NCI-H1436 (cell line): ENCODE measurements around the gene SLC25A1.
"Not testable (repeated sequence)": the region's sequence is repeated elsewhere in the genome, so short reads cannot be mapped to it uniquely, and the experiment has no call there.

Experiments used
- DNase-seq: peaks from one replicate; lab custom pipeline; 2025; lab: John Stamatoyannopoulos, UW

Gene SLC25A1

DNA sequence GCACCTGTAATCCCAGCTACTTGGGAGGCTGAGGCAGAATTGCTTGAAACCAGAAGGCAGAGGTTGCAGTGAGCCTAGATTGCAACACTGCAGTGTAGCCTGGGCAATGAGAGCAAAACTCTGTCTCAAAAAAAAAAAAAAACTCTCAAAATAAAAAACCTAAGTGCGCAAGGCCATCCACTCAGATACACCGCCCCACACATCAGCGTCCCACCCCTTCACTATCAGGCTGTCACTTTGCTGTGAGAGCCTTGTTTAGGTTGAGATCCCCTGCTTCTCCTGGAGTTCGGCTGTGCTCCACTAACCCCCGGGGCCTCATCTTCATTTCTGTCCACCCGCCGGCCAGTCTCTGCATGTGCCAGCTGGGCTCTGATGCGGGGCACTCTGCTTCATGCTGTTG is 12.1 kb downstream of the SLC25A1 start:
- DNase-seq: no peak

DNA sequence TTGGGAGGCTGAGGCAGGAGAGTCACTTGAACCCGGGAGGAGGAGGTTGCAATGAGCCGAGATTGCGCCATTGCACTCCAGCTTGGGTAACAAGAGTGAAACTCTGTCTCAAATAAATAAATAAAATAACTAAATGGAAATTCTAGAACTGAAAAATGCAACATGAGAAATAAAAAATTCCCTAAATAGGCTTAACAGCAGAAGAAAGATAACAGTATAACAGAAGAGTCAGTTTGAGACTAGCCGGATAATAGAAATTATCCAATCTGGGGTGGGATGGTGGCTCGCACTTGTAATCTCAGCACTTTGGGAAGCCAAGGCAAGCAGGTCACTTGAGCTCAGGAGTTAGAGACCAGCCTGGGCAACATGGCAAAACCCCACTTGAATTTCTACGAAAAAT is 14.1 kb downstream of the SLC25A1 start:
- no peak for DNase-seq

DNA sequence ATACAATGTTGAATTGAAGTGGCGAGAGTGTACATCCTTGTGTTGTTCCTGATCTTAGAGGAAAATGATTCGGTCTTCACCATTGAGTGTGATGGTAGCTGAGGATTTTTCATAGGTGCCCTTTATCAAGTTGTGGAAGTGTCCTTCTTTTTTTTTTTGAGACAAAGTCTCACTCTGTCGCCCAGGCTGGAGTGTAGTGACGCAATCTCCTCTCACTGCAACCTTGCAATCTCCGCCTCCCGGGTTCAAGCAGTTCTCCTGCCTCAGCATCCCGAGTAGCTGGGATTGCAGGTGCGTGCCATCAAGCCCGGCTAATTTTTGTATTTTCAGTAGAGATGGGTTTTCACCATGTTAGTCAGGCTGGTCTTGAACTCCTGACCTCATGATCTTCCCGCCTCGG is 19.9 kb downstream of the SLC25A1 start:
- not testable (repeated sequence) for DNase-seq

DNA sequence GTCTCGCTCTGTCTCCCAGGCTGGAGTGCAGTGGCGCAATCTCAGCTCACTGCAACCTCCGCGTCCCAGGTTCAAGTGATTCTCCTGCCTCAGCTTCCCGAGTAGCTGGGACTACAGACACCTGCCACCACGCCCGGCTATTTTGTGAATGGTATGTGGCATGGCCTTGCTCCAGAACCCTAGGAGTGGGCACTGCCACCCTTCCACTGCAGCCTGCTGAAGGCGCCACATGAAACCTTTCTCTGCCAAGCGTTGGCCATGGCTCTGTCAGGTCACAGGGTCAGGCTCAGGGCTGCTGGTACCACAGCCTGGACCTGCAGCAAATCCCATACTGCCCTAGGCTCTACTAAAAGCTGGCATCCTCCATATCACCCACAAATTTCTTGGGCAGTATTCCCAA is 22.4 kb downstream of the SLC25A1 start:
- DNase-seq: not testable (repeated sequence)

DNA sequence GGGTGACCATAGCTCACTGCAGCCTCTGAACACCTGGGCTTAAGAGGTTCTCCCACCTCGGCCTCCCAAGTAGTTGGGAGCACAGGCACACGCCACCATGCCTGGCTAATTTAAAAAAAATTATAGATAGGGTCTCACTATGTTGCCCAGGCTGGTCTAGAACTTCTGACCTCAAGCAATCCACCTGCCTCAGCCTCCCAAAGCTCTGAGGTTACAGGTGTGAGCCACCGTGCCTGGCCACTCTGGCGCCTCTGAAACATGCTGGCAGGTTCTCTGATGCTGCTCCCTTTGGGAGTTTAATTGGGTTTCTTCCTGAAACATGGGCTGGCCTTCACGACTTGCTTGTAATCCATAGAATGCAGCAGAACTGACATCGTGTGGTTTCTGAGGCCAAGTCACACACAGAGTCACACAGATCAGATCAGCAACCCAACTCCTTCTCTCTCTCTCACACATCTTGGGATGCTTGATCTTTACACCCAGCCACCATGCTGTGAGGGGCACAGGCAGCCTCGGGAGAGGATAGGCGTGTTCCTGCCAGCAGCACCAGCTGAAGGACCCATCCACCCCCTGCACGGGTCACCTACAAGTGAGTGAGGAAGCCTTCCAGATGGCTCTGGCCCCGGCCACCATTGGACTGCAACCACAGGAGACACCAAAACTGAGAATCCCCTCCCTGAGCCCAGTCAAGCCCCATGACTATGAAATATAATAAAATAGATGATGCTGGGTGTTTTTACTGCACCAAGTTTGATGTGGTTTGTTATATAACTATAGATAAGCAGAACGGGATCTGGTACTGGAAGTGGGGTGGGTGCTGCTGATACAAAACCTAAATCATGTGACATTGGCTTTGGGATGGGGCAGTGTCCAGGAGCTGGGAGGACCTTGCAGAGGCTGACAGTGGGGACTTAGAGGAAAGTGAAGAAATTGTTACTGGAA is 25.3 kb downstream of the SLC25A1 start:
- DNase-seq: no peak

DNA sequence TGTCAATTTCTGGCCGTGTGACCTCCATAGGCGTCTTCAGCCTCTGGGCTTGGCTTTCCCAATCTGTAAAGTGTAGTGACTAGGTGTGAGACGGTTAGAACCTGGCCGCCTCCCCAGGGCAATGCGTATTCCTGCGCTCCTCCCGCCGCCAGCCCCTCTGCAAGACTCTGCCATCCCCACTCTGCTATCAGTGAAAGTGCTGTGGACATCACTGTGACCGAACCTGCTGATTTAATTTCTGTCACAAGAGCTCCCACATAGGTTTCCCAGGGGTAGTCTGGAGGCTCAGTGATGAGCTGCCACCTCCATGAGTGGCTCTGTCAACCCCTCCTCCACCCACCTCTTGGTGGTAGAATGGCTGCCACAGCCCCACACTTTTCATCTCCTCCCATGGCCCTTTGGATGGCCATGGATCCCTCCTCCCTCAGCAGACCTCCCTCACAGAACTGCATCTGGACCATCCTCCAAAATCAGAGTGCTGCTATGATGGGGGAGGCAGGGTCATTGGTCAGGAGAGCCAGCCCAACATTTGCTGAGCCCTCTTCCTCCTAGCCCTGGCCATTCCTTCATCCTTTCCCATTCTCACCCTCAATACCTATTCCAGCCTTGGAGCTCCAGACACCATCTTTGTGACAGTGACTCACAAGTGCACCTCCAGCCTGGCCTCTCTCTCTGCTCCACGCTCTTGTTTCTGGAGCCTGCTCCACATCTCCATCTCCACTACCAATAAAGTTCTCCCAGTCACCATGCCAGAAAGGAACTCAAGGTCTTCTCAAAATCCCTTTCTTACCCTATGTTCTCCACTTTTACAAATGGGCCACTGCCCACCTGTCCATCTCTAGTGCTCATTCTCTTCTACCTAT is 27.0 kb downstream of the SLC25A1 start:
- DNase-seq: no peak

DNA sequence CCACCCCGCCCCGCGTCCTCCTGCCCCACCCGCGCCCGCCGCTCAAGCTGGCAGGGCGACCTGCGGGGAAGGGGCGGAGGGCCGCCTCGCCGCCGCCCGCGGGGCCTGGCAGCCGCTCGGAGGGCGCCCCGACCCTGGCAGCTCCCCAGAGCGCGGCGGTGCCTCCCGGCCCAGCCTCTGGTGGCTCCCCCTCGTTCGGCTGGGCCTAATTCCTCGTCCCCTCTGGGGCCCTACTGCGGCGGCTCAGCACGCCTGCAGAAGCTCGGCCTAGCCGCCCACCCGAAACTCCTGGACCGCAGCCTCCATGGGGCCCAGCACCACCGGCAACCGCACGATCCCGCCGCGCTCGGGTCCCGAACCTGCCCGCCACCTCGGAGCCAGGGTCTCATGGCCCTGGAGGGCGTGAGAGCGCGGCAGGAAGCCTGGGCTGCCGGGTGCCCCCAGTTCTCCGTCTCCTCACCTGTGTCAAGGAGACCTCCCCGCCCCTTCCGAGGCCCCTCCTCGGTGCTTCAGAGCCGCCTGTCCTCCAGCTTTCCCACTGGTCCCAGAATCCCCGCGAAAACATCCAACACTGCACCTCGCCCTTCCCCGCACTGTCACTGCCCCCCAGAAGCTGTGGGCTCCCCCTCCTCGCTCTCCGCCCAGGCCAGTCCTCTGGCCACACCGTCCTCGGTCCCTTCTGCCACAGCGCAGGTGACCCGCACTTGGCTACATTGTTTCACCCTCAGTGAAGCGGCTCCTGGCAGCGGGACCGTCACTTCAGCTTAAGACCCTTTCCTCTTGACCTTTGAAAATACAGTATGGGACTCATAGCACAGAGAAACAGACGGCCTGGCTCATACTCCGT is 27.8 kb downstream of the SLC25A1 start:
- DNase-seq: no peak

DNA sequence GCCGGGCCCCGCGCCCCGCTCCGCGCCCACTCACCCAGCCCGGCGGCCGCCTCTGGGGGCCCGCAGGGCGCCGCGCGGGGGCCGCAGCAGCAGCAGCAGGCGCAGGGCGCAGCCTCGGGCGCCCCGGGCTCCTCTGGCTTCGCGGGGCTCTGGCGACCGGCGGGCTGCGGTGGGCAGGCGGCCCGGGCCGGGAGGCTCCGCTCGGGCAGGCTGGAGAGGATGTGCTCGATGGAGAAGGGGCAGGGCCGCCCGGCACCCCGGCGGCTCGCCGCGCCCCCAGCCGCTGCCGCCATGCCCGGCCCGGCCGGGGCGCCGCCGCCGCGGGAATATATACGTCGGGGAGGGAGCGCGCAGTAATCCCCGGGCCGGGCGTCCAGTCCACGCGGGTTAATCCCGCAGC is 28.5 kb downstream of the SLC25A1 start, which contains the start of gene GSC2:
Gene GSC2, minus strand, starts transcription at position 302 of the 400 bp plus-strand sequence. Its CDS starts 9 bp downstream, at position 293.
- no peak for DNase-seq

DNA sequence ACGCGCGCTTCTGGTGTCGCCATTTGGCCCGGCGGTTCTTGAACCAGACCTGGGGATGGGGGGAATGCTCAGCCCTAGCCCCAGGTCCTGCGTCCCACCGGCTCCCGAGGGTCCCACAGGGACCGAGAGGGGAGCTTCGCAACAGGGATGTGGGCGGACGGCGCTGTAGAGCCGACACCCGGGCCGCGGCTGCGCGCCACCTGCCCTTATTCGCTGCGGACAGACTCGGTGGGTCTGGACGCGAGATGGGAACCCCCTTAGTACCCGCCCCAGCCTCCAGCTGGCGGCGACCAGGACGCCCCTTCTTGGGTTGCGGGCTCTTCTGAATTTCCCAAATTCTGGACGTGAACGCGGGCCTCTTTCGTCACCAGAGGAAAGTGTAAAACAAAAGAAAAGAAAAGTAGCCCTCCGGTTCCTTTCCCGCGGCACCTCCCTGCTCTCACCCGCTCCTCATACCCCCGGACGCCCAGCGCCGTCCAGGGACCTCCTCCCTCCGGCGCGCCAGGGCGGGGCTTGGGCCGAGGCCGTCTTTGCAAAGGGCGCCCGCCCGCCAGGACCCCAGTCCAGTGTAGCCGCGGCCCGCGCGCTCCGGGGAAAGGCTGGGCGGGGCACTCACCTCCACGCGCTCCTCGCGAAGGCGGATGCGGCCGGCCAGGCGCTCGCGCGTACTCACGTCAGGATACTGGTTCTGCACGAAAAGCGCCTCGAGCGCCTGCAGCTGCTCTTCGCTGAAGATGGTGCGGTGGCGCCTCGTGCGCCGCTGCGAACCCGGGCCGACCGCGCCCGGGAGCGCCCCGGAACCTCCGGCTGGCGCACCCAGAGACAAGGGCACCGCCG is 29.3 kb downstream of the SLC25A1 start:
- no peak for DNase-seq

DNA sequence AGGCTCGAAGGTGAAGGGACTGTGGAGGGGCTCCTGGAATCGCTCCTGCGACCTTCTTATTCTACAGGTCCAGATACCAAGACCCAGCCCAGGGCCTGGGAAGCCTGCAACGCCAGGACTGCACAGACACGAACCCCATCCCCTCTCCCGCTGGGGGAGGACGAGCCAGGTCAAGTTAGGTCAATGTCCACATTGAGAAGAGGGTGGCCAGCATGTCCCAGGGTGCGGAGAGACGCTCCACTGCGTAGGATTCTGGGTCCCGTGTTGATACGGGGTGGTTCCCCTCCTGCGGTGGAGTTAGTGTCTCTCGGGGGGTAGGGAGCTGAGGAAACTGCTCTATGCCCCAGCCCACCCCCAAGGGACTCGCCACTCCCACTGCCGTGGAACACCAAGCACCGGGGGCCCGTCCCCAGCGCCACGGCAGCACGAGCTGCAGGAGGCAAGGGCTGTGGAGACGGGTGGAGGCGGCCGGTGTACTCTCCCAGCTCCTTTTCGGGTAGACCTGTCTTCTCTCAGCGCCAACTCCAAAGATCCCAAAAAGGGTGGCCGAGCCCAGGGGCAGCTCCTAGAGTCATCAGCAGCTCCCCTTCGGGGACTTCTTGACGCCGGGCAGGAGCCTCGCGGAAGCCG is 30.0 kb downstream of the SLC25A1 start:
- no peak for DNase-seq

DNA sequence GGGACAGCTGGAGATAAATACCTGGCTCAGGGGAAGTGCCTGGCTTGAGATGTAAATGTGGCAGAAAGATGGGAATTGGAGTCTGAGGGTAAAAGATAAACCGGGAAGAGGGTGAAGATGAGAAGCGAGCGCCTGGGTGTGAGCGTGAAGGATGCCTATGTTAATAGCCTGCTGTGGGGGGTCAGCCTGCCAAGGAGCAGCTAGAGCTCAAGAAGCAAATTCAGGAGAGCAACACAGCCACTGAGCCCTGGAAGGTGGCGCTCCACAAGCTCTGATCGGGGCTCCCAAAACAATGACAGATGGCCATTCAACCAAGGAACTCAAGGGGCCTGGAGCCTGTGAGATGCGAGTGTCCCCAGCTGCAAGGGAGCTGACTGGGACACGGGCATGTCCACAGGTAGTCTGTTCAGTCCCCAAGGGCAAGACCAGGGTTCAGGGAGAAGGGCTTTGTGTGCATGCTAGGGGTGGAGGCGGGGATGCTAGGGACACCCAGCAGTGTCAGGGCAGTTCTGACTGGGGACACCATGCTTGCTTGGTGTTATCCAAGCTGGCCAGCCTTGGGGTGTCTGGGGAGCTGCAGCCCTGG is 31.2 kb downstream of the SLC25A1 start:
- DNase-seq: no peak

DNA sequence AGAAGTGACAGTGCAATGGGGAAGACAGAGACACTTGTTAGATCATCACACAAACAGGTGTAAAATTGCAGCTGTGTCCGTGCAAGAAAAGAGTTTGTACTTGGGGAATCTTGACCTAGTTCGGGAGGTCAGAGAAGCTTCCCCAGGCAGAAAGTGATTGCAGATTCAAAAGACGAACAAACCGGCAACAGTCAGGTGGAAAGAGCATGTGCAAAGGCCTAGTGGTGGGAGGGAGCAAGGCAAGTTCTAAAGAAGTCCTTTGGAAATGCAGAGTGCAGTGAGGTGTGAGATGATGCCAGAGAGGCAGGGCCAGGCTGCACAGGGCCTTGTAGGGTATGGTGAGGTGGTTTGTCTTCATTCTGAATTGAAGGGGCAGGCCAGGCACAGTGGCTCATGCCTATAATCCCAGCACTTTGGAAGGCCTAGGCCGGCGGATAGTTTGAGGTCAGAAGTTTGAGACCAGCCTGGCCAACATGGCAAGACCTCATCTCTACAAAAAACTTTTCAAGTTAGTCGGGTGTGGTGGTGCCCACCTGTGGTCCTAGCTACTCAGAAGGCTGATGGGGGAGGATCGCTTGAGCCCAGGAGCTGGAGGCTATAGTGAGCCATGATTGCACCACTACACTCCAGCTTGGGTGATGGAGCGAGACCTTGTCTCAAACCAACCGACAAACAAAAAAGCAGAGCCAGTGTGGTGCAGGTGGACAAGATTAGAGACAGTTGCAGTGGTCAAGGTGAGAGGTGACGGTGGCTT is 32.1 kb downstream of the SLC25A1 start:
- DNase-seq: no peak

DNA sequence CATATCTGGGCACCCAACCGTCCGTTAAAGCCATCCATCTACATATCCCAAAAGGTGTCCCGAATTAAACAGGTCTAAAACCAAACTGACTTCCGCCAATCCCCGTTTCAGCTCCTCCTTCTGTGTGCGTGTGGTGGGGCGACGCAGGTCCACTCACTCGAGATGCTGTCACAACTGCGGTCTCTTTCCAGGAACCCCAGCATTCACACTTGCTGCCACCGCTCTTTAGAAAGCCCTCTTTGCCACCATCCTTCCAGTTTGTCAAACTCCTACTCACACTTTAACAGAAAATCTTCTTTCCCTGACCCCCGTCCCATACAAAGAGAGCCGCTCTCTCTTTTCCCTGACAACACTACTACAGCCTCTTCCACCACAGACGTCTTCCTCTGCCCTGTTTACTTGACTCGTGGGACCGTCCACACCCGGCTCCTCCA is 34.6 kb downstream of the SLC25A1 start:
- DNase-seq: no peak

DNA sequence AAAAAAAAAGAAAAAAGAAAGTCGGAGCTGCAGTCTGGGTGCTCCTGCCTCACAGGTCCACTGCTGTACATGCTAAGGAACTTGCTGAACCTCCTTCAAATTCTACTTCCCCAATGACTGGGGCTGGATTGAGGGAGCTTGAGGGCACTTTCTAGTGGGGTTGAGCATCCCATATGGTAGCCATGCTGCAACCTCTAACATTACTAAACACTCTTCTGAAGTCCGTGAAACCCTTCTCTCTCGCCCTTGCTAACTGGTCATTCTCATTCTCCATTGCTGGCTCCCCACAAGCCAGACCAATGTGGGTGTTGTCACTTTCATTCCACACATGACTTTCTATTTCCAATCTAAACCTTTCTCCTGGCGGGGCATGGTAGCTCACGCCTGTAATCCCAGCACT is 35.3 kb downstream of the SLC25A1 start:
- no peak for DNase-seq

DNA sequence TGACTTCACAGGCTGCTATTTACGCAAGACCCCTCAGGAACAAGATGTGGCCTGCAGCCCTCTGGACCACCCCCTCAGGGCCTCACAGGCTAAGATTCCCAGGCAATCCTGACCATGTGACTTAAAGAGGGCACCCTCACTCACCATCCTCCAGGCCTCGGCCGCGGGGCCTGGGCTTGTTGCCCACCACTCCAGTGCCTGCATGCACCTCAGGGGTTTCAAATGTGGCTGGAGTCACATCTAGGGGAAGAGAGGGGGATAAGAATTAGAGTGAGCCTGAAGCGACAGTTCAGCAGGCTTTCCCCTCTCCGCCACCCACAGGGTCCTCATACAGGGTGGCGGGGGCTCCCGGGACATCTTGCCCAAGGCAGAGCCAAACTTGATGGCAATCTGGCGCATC is 36.1 kb downstream of the SLC25A1 start:
- no peak for DNase-seq

DNA sequence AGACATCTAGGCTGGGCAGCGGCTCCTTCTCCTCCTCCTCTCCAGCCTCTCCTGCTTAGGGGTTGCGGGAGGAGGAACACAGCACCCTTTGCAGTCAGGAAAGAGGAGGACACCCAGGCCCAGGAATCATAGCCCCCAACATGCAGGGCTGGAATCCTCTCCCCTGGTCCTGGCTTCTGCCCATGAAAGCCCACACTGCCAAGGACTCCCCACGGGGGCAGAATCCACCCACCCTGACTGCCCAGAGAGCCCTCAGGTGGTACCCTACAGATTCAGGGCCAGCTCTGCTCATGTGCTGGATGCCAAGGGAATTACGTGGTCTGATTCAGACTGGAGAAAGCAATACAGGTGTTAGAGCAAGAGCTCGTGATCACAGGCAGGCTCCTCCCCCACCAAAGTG is 38.6 kb downstream of the SLC25A1 start:
- no peak for DNase-seq

DNA sequence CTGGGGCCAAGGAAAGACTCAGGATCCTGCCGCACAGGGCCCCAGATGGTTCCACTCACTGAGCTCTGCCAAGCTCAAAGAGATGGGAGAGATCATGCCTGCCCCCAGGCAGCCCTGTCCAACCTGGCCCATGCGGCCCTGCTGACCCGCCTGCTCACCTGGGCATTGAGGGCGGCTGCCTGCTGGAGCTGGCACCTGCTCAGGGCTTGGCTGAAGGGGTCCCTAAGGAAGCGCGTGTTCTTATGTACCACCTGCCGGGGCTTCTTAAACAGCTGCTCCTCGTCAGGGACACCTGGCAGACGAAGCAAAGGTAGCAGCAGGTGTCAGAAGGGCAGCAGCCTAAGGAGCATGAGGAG is 39.6 kb downstream of the SLC25A1 start:
- no peak for DNase-seq

DNA sequence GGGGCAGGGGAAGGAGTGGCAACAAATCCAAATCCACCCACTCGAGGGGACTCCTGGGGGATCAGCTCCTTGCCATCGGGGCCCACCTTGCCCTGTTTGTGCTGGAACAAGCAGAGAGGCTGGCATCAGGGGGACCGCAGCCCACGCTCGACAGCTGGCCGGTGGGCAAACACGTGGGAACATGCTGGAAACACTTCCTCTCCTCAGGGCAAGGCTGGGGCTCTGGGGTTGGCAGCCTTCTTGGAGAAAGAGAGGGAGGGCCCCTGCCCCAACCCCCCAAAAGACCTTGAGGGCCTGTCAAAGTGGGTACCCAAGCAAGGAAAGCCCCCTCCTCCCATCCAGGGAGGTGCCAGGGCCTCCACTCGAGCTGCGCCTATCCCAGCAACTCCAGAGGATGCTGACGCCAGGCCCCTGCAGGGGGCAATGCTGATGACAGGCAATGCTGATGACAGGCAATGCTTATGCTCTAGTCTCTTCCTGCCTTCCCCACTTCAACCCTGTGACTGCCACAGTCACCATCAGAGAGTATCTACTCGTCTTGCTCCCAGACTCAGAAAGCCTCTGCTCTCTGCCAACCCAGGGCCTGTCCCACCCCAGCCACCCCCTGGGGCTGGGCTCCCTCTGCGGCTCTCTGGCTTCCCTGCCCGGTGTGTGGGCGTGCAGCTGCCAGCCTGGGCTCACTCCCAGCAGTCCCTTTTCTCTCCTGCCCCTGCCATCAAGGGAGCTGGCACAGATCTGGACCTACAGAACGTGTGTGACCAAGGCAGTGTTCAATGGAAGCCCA is 40.1 kb downstream of the SLC25A1 start:
- DNase-seq: no peak
